NCI-H2171 (cell line): ENCODE measurements around the gene NMU.
A peak's percentile ranks its signal among the peaks of the same experiment; 100 is the strongest.
"Not testable (repeated sequence)": the region's sequence is repeated elsewhere in the genome, so short reads cannot be mapped to it uniquely, and the experiment has no call there.

ENCODE experiments used
- DNase-seq: peaks from one replicate; lab custom pipeline; 2025; lab: John Stamatoyannopoulos, UW

Gene NMU

GRCh38 chr4:55560096-55560495 lies 76.0 kb downstream of the NMU start:
- DNase-seq, result no peak

GRCh38 chr4:55554453-55555030 lies 81.6 kb downstream of the NMU start:
- no peak for DNase-seq

GRCh38 chr4:55553441-55554201 lies 82.5 kb downstream of the NMU start:
- DNase-seq, result no peak

- not testable (repeated sequence) for DNase-seq
Observed at GRCh38 chr4:55551964-55552363, 84.1 kb downstream of the NMU start.

- no peak for DNase-seq
Observed at GRCh38 chr4:55549888-55550287, 86.2 kb downstream of the NMU start.

GRCh38 chr4:55547918-55548317 lies 88.2 kb downstream of the NMU start:
- no peak for DNase-seq

GRCh38 chr4:55547466-55547770 lies 88.7 kb downstream of the NMU start:
- DNase-seq, result peak; percentile 5

- peak; percentile 87 for DNase-seq
Observed at GRCh38 chr4:55546756-55547465, 89.2 kb downstream of the NMU start, which contains the start of gene CLOCK. CLOCK (minus strand) TSS chr4:55546909; CDS start chr4:55482785, 64,124 bp downstream.

GRCh38 chr4:55546506-55546755 lies 89.7 kb downstream of the NMU start:
- DNase-seq, result no peak

GRCh38 chr4:55545641-55546505 lies 90.2 kb downstream of the NMU start:
- DNase-seq, result peak; percentile 62
